NCI-H2196 treated with DMSO at 0.1 percent for 48 hours (cell line): ENCODE results near the gene PGAP6.
"Not testable (repeated sequence)": the region's sequence is repeated elsewhere in the genome, so short reads cannot be mapped to it uniquely, and the experiment has no call there.

Experiments
- DNase-seq: peaks from one replicate; lab custom pipeline; 2025; ENCODE audit not compliant: unreplicated experiment; lab: John Stamatoyannopoulos, UW

PGAP6 gene

GRCh38 chr16:381789-382717, at the start of gene PGAP6:
PGAP6 (minus strand) TSS chr16:381978; CDS start chr16:381821, 157 bp downstream.
- DNase-seq: peak; percentile 22

DNA sequence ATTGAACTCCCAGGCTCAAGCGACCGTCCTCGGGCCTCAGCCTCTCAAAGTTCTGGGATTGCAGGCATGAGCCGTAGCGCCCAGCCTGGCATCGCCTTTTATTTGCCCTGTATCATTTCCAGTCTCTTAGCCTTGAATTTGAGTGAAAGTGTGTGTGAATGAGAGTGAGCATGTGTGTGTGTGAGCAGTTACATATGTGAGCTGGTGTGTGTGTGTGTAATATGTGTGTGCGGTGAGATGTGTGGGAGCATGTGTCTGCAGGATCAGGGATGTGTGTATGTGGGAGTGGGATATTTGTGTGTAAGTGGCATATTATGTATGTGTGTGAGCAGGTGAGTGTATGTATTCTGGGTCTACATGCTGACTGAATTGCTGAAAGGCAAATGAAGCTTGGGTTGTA, 49.1 kb upstream of the PGAP6 start:
- DNase-seq: no peak

DNA sequence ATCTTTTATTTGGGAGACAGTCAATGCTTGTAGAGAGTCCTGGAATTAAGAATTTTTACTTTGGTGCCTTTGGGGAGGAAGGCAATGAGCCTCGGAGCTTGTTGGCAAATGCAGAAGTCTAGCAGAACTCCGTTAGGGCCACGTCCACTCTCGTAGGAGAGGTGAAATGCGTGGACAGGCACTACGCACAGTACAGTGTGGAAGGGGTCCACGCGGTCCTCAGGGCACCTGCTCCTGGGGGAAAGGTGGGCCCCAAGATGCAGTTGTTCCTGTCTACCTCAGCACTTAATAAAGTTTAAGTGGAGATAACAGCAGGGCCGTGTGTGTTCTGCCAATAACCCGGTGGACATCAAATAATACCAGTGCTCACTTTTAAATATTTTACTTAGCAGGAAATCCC, 45.5 kb upstream of the PGAP6 start:
- no peak for DNase-seq

DNA sequence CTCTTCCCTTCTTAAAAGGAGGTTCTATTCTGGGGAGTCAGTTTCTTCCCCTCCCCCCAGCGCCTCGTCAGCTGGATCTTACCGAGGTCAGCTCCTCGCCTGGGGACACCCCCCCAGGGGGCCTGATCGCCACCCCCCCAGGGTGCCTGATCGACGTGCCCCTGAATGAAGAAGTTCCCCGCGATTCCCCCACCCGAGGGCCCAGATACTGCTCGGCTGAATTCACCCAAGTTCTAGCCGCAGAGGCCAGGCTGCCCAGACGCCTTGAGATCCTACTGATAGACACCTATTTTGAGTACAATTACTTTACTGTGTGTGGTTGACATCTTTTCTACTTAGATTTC, 45.1 kb upstream of the PGAP6 start:
- no peak for DNase-seq

GRCh38 chr16:426115-426905, 44.5 kb upstream of the PGAP6 start:
- no peak for DNase-seq

- no peak for DNase-seq
These were observed 43.9 kb upstream of the PGAP6 start for GRCh38 chr16:425740-426114.

DNA sequence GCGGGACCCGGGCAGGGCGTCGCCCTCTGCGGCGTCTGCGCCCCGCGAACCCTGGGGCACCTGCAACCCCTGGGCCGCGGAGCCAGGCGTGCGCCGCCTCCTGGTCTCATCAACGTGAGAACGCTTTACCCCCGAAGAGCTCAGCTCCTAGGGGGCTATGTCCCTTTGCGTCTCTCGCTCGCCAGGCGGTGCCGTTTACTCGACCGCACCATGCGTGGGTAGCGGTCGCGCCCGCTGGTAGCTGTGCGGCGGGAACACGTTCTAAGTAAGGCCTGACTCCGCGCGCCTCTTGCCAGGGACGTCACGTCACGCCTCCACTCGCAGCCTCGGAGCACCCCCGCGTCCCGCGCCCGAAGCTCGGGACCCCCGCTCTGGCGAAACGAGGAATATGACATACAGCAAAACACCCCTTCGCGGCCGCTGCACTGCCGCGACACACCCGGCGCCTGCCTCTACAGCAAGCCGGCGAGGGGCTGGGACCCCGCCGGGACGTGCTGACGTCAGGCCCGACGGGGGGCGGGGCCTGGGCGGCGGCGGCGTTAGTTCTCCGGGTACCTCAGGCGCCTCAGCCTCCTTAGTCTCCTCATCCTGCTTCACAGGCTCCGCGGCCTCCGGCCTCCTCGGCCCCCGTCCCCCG, 43.4 kb upstream of the PGAP6 start, which contains the start of gene RAB11FIP3:
RAB11FIP3 (plus strand) TSS at position 568 of the 637 bp plus-strand sequence. CDS start 358 bp downstream, outside the sequence.
- DNase-seq: peak; percentile 42

GRCh38 chr16:424623-425081, 42.9 kb upstream of the PGAP6 start:
- DNase-seq: no peak

- DNase-seq: no peak
These were observed 42.4 kb upstream of the PGAP6 start for GRCh38 chr16:424033-424622.

DNA sequence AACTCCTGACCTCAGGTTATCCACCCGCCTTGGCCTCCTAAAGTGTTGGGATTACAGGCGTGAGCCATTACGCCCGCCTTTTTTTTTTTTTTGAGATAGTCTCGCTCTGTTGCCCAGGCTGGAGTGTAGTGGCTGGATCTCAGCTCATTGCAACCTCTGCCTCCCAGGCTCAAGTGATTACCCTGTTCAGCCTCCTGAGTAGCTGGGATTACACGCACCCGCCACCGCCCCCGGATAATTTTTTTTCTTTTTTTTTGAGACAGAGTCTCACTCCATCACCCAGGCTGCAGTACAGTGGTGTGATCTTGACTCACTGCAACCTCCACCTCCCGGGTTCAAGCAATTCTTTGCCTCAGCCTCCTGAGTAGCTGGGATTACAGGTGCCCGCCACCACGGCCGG, 40.4 kb upstream of the PGAP6 start:
- not testable (repeated sequence) for DNase-seq

- DNase-seq: not testable (repeated sequence)
These were observed 33.4 kb upstream of the PGAP6 start for GRCh38 chr16:415170-415498.

DNA sequence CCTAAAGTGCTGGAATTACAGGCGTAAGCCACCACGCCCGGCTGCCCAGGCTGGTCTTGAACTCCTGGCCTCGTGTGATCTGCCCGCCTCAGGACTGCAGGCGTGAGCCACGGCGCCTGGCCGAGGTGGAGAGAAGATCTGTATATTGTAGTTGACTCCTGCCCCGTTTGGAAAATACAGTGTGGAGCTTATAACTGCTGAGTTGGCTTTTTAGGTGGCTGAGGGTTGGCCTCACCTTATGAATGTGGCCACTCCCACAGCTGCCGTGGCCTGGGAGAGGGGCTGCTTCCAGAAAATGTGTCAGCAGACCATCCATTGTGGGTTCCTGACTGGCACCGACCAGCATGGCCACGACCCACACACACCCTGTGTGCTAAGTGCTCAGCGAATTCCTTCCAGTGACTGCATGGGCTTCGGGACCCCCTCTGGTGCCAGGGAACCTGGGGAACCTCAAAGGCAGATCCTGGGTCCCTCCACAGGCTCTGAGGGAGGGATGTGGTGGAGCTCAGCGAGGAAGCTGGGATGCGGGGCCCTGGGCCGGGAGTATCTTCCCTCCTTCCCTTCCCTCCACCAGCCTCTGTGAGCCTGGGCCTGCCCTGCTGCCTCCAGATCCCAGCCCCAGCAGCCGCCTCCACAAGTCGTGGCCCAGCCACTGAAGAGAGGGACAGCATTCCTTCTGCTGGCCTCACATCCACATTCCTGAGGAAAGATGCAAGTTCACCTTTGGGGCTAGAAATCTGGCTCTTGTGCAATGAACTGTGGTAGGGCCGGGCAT, 32.8 kb upstream of the PGAP6 start:
- DNase-seq: no peak

- DNase-seq: no peak
These were observed 29.9 kb upstream of the PGAP6 start for GRCh38 chr16:411576-412265.

DNA sequence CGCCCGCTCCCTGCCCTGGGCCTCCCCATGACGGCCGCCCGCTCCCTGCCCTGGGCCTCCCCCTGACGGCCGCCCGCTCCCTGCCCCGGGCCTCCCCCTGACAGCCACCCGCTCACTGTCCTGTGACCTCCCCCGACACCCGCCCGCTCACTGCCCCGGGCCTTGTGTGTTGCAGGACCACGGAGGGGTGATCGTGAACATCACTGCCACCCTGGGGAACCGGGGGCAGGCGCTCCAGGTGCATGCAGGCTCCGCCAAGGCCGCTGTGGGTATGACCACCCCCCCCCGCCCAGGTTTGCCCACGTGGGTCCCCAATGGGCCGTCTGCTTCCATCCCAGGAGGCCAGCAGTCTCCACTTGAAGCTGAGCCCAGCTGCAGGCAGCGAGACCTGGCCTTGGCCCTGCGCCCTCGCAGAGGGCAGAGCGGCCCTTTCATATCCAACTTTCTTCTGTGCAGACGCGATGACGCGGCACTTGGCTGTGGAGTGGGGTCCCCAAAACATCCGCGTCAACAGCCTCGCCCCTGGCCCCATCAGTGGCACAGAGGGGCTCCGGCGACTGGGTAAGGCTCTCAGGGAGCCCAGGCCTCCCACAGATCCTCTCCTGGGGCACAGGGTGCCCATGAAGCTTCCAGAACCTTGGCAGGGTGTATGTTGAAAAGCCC, 28.9 kb upstream of the PGAP6 start:
- DNase-seq: no peak

GRCh38 chr16:407253-407652, 25.5 kb upstream of the PGAP6 start:
- no peak for DNase-seq

GRCh38 chr16:405548-406506, 24.0 kb upstream of the PGAP6 start:
- DNase-seq: no peak

GRCh38 chr16:404971-405486, 23.3 kb upstream of the PGAP6 start:
- DNase-seq: no peak
